ENCODE data around the gene CRY2. TPM values are rescaled to one million over a fixed set of nuclear protein-coding genes. Genes with fewer than 3 reads are reported as not detected.

The CRY2 gene
- total and polyA plus RNA-seq, 2 experiments from 2014 or later: 9.5 to 15.4 TPM

DNA sequence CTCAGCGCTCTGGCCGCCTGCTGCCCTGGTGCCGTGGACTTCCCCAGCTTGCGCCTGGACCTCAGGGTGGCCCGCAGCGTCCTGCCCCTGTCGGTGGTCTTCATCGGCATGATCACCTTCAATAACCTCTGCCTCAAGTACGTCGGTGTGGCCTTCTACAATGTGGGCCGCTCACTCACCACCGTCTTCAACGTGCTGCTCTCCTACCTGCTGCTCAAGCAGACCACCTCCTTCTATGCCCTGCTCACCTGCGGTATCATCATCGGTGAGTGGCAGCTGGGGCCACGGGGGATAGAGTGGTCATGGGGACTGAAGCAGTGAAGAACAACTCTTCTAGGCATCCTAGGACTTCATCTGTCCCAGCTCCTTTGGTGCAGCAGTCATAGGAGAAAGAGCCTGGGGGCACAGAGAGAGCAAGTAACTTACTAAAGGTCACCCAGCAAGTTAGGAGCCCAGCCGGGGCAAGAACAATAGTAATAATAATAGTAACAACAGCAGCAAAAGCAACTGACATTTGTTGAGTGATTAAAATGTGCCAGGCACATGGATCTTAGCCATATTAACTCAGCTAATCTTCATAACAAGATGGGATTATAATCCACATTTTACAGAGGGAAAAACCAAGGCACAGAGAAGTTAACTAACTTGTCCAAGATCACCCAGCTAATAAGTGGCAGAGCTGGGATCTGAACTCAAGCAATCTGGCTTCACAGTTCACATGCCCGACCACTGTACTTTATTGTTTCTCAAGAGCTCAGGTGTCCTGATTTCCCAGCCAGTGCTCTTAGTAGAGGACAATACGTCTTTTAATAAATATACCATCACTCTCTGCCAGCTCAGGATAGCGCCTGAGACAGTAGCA lies 41.0 kb upstream of the CRY2 start (continued):
- TF ChIP-seq ZNF331 (CRISPR knock-in tag; IDR thresholded peaks at IDR 0.05; ENCODE audit: low read depth): no peak
- TF ChIP-seq CREB1 (CRISPR knock-in tag; IDR thresholded peaks at IDR 0.05; ENCODE audit: low read depth): no peak
- no peak for TF ChIP-seq EZH2 (IDR thresholded peaks at IDR 0.05; ENCODE audit: low read depth, unreplicated experiment)
- no peak for TF ChIP-seq NANOG (IDR thresholded peaks at IDR 0.05; ENCODE audit: borderline replicate concordance)
- no peak for TF ChIP-seq POLR2AphosphoS5 (IDR thresholded peaks at IDR 0.05; ENCODE audit: low read depth)
- TF ChIP-seq, protein P1, sequence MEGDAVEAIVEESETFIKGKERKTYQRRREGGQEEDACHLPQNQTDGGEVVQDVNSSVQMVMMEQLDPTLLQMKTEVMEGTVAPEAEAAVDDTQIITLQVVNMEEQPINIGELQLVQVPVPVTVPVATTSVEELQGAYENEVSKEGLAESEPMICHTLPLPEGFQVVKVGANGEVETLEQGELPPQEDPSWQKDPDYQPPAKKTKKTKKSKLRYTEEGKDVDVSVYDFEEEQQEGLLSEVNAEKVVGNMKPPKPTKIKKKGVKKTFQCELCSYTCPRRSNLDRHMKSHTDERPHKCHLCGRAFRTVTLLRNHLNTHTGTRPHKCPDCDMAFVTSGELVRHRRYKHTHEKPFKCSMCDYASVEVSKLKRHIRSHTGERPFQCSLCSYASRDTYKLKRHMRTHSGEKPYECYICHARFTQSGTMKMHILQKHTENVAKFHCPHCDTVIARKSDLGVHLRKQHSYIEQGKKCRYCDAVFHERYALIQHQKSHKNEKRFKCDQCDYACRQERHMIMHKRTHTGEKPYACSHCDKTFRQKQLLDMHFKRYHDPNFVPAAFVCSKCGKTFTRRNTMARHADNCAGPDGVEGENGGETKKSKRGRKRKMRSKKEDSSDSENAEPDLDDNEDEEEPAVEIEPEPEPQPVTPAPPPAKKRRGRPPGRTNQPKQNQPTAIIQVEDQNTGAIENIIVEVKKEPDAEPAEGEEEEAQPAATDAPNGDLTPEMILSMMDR (conservative IDR thresholded peaks at IDR 0.05; ENCODE audit: low read depth in 2 of 2): no peak
- no peak for TF ChIP-seq JUNB (IDR thresholded peaks at IDR 0.05; ENCODE audit: unreplicated experiment)

DNA sequence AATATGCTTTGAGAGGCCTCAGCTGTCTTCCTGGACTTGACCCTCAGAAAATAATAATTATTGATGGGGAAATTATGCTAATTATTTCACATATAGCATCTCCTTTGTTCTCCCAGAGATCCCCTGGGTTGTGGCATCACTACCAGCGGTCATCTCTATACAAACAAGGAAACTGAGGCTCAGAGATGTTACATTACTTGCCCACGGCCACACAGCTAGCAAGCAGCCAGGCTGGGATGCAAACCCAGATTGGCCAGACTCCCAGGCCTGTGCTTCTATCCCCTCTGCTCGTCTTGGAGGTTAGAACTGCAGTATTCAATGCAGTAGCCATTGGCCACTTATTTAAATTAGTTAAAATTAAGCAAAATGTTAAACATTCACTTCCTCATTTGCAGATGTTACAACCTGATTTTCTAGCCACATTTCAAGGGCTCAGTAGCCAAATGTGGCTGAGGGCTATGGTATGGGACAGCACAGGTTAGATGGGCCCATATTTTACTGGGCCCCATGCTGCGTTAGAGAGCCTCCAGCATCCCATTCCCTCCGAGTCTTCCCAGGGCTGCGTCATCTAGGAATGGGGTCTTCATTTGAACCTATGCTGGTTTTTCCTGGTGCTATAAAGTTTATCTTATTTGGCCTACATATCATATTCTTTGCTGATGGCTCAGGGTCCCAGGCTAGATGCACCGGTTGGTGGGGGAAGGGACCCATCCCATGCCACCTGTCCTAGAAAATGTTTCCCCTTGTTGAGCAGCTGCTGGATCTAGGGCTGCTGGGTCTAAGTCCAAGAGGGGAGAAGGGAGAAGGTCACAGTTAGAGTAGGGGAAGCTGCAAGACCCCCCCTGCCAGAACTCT lies 40.1 kb upstream of the CRY2 start:
- Histone ChIP-seq H4K20me1 (replicated peaks; ENCODE audit: insufficient read depth) (no peaks in the 10 kb centered on the region), H2AFZ (no peak overlapping the region), H3K36me3 (ENCODE audit: insufficient read depth) (no peaks in the 10 kb centered on the region), H3K79me2 (replicated peaks; ENCODE audit: insufficient read depth) (peaks cover 11% of the 10 kb centered on the region), H3F3A (replicated peaks; ENCODE audit: low read depth) (no peaks in the 10 kb centered on the region), H3K4me1 (ENCODE audit: insufficient read depth) (peaks cover 3% of the 10 kb centered on the region; the same call in 1 of the 2 replicates), H3K4me2 (peak overlapping the region; percentile 38; the same call in 1 of the 2 replicates), H3K9me2 (ENCODE audit: insufficient read depth) (no peaks in the 10 kb centered on the region), H3K27ac (ENCODE audit: low read depth) (no peak overlapping the region), H3K4me3 (peak overlapping the region; percentile 90), H3K27me3 (ENCODE audit: insufficient read depth) (peaks cover 16% of the 10 kb centered on the region)
- peak overlapping the region; percentile 34; the same call in 2 of the 3 replicates for H3K4me3 Mint-ChIP-seq
- DNase-seq (ENCODE audit: low spot score) (no peak), ATAC-seq (no peak)
- H3K36me3 Mint-ChIP-seq (ENCODE audit: low read depth): peaks cover 15% of the 10 kb centered on the region; the same call in 2 of the 3 replicates
- no peak overlapping the region for H3K27ac Mint-ChIP-seq
- H3K4me1 Mint-ChIP-seq: peaks cover 19% of the 10 kb centered on the region
- no peaks in the 10 kb centered on the region; the same call in 2 of the 3 replicates for H3K9me3 Mint-ChIP-seq
- peaks cover 34% of the 10 kb centered on the region for H3K27me3 Mint-ChIP-seq (ENCODE audit: insufficient read depth, low read depth, poor library complexity)
- TF ChIP-seq NANOG (IDR thresholded peaks at IDR 0.05; ENCODE audit: borderline replicate concordance) (no peak), POLR2AphosphoS5 (IDR thresholded peaks at IDR 0.05; ENCODE audit: low read depth) (no peak), EZH2phosphoT487 (IDR thresholded peaks at IDR 0.05; ENCODE audit: unreplicated experiment) (no peak), JUNB (IDR thresholded peaks at IDR 0.05; ENCODE audit: unreplicated experiment) (no peak), EZH2 (IDR thresholded peaks at IDR 0.05; ENCODE audit: low read depth, unreplicated experiment) (no peak), ZNF114 (CRISPR knock-in tag; IDR thresholded peaks at IDR 0.05) (no peak)
- TF ChIP-seq, protein P1 (conservative IDR thresholded peaks at IDR 0.05; ENCODE audit: low read depth in 2 of 2): no peak
- TF ChIP-seq, protein P2, sequence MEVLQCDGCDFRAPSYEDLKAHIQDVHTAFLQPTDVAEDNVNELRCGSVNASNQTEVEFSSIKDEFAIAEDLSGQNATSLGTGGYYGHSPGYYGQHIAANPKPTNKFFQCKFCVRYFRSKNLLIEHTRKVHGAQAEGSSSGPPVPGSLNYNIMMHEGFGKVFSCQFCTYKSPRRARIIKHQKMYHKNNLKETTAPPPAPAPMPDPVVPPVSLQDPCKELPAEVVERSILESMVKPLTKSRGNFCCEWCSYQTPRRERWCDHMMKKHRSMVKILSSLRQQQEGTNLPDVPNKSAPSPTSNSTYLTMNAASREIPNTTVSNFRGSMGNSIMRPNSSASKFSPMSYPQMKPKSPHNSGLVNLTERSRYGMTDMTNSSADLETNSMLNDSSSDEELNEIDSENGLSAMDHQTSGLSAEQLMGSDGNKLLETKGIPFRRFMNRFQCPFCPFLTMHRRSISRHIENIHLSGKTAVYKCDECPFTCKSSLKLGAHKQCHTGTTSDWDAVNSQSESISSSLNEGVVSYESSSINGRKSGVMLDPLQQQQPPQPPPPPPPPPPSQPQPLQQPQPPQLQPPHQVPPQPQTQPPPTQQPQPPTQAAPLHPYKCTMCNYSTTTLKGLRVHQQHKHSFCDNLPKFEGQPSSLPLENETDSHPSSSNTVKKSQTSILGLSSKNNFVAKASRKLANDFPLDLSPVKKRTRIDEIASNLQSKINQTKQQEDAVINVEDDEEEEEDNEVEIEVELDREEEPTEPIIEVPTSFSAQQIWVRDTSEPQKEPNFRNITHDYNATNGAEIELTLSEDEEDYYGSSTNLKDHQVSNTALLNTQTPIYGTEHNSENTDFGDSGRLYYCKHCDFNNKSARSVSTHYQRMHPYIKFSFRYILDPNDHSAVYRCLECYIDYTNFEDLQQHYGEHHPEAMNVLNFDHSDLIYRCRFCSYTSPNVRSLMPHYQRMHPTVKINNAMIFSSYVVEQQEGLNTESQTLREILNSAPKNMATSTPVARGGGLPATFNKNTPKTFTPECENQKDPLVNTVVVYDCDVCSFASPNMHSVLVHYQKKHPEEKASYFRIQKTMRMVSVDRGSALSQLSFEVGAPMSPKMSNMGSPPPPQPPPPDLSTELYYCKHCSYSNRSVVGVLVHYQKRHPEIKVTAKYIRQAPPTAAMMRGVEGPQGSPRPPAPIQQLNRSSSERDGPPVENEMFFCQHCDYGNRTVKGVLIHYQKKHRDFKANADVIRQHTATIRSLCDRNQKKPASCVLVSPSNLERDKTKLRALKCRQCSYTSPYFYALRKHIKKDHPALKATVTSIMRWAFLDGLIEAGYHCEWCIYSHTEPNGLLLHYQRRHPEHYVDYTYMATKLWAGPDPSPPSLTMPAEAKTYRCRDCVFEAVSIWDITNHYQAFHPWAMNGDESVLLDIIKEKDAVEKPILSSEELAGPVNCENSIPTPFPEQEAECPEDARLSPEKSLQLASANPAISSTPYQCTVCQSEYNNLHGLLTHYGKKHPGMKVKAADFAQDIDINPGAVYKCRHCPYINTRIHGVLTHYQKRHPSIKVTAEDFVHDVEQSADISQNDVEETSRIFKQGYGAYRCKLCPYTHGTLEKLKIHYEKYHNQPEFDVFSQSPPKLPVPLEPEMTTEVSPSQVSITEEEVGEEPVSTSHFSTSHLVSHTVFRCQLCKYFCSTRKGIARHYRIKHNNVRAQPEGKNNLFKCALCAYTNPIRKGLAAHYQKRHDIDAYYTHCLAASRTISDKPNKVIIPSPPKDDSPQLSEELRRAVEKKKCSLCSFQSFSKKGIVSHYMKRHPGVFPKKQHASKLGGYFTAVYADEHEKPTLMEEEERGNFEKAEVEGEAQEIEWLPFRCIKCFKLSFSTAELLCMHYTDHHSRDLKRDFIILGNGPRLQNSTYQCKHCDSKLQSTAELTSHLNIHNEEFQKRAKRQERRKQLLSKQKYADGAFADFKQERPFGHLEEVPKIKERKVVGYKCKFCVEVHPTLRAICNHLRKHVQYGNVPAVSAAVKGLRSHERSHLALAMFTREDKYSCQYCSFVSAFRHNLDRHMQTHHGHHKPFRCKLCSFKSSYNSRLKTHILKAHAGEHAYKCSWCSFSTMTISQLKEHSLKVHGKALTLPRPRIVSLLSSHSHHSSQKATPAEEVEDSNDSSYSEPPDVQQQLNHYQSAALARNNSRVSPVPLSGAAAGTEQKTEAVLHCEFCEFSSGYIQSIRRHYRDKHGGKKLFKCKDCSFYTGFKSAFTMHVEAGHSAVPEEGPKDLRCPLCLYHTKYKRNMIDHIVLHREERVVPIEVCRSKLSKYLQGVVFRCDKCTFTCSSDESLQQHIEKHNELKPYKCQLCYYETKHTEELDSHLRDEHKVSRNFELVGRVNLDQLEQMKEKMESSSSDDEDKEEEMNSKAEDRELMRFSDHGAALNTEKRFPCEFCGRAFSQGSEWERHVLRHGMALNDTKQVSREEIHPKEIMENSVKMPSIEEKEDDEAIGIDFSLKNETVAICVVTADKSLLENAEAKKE (CRISPR knock-in tag; IDR thresholded peaks at IDR 0.05): no peak

Measured in GM23338 (cell line).